A549 treated with CORT108297 at 1 μM for 4 hours (cell line): ENCODE measurements around the gene SYNGR4. TPM values are rescaled to one million over a fixed set of nuclear protein-coding genes. Genes with fewer than 3 reads are reported as not detected.

Experiments
- total RNA-seq: library from RNA; stranded (reverse); fragments of 200-300 nt; extraction: Qiagen RNA extraction; gene quantifications from 5 replicates; pipeline ENCODE4 v1.2.3, GENCODE V29; 2022

Gene SYNGR4, protein sequence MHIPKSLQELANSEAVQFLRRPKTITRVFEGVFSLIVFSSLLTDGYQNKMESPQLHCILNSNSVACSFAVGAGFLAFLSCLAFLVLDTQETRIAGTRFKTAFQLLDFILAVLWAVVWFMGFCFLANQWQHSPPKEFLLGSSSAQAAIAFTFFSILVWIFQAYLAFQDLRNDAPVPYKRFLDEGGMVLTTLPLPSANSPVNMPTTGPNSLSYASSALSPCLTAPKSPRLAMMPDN
- total RNA-seq = 2.5 to 3.7 TPM (median 3.2 TPM) in 5 replicates

GRCh38 chr19:48363810-48364597 is at the start of gene SYNGR4, which contains the start of gene TMEM143:
TSS of gene SYNGR4 (plus strand) at chr19:48364367. CDS start at chr19:48365843, 1,476 bp downstream.
TSS of gene TMEM143 (minus strand) at chr19:48363940. CDS start at chr19:48363920, 20 bp downstream.

GRCh38 chr19:48325265-48325910 is 38.8 kb upstream of the SYNGR4 start, which contains the start of gene EMP3:
TSS of gene EMP3 (plus strand) at chr19:48325552. CDS start at chr19:48326845, 1,293 bp downstream.

GRCh38 chr19:48391100-48392005 is 27.2 kb downstream of the SYNGR4 start, which contains the start of gene KDELR1:
TSS of gene KDELR1 (minus strand) at chr19:48391551. CDS start at chr19:48391358, 193 bp downstream.

DNA sequence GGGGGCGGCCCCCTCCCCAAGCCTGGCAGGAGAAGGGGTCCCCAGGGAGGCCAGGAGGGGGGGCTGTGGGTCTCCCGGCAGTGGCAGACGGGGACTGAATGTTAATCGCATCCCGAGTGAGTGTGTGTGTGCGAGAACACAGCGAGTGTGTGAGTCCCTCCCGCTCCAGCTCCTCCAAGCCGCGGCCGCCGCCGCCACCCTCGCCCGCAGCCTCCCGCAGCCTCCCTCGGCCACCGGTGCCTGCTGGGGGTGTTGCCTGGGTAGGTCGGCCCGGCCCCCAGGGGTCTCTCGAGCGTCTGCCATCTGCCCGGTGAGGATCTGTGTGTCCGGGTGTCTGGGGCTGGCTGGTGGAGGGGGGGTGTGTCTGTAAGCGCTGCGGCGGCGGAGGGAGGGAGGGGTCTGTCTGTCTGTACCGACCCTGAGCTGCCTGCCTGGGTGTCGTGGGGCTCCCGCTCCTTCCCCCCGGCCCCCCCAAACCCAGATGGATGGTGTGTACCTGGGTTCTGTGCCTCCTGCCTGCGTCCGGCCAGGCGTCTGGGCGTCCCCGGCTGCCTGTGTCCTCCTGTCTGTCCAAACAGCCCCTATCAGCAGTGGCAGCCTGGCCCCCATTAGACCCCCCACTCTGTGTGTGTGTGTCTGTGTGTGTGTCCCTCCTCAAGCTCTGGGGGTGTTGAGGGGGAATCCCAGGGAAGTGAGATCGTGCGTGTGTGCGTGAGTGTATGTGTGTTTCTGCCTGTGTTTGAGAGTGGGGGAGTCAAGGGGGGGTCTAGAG is 29.6 kb downstream of the SYNGR4 start, which contains the start of gene GRIN2D:
Gene GRIN2D, plus strand, starts transcription at position 110 of the 772 bp plus-strand sequence. CDS start 4,725 bp downstream, outside the sequence.

Other genes with a start within 250 kb of the SYNGR4 start
- 59.0 to 70.2 TPM (median 62.5 TPM) in 5 replicates for gene LIG1, start 194.0 kb upstream of the SYNGR4 start, total RNA-seq
- 5.7 to 8.7 TPM (median 7.2 TPM) in 5 replicates for gene ZSWIM9, start 193.7 kb upstream of the SYNGR4 start, total RNA-seq
- 16.5 to 19.8 TPM (median 18.4 TPM) in 5 replicates for gene CARD8, start 108.5 kb upstream of the SYNGR4 start, total RNA-seq
- 4.7 to 5.4 TPM (median 5.3 TPM) in 5 replicates for gene ZNF114, start 94.3 kb upstream of the SYNGR4 start, total RNA-seq
- 465 to 500 TPM (median 480 TPM) in 5 replicates for gene EMP3, start 38.8 kb upstream of the SYNGR4 start, total RNA-seq
- 3.2 to 5.1 TPM (median 4.5 TPM) in 5 replicates for gene TMEM143, start 427 bp upstream of the SYNGR4 start, total RNA-seq
- 385 to 442 TPM (median 423 TPM) in 5 replicates for gene KDELR1, start 27.2 kb downstream of the SYNGR4 start, total RNA-seq
- gene GRIN2D, start 29.3 kb downstream of the SYNGR4 start, total RNA-seq = 6.3 to 11.3 TPM (median 10.6 TPM) in 5 replicates
- gene GRWD1, start 81.6 kb downstream of the SYNGR4 start, total RNA-seq = 111 to 130 TPM (median 123 TPM) in 5 replicates
- gene KCNJ14, start 91.2 kb downstream of the SYNGR4 start, total RNA-seq = 1.0 to 2.1 TPM (median 1.2 TPM) in 5 replicates
- 54.4 to 67.4 TPM (median 61.8 TPM) in 5 replicates for gene CYTH2, start 105.0 kb downstream of the SYNGR4 start, total RNA-seq
- 2.8 to 5.4 TPM (median 4.8 TPM) in 5 replicates for gene LMTK3, start 147.5 kb downstream of the SYNGR4 start, total RNA-seq
- gene SULT2B1, start 187.8 kb downstream of the SYNGR4 start, total RNA-seq = 12.8 to 18.0 TPM (median 16.4 TPM) in 5 replicates
- 0.20 TPM in 1 of 5 replicates, not detected in the others for gene SPACA4, start 242.4 kb downstream of the SYNGR4 start, total RNA-seq